AG08396 (cell line): ENCODE results near the gene ACACA.
"Not testable (repeated sequence)": the region's sequence is repeated elsewhere in the genome, so short reads cannot be mapped to it uniquely, and the experiment has no call there.

Source experiments
- DNase-seq: peaks from one replicate; pipeline ENCODE4 v3.0.0; 2012; ENCODE audit warnings: low spot score, mixed read lengths

ACACA gene

GRCh38 chr17:37406635-37407461 is at the start of gene ACACA, which contains the start of gene TADA2A:
TSS of gene ACACA (minus strand) at chr17:37406836. CDS start at chr17:37406299, 537 bp downstream.
TSS of gene TADA2A (plus strand) at chr17:37406886. CDS start at chr17:37411366, 4,480 bp downstream.
- DNase-seq = peak; percentile 97

GRCh38 chr17:37450112-37450511 is 43.5 kb upstream of the ACACA start:
- no peak for DNase-seq

DNA sequence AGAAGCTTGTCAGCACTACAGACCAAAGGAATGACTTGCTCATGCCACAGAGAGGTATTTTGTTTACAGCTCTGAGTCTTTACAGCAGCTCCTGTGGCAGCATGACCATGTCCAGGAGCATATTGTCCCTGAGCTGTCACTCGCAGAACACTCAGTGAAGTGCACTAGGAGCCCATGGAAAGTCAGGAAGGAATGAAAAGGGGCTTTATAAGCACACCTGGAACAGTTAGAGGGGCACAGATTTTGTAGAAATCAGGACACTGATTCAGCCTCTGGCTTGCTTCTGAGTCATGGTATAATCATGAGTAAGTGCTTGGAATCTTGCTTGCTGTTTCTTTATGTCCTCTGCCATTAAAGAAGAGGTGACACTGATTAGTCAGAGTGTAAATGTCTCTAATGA is 41.0 kb upstream of the ACACA start:
- DNase-seq = peak; percentile 31

- DNase-seq = no peak
Observed at GRCh38 chr17:37446027-37446426, 39.4 kb upstream of the ACACA start.

- peak; percentile 17 for DNase-seq
Observed at GRCh38 chr17:37441369-37442014, 34.9 kb upstream of the ACACA start.

- no peak for DNase-seq
Observed at GRCh38 chr17:37440424-37440823, 33.8 kb upstream of the ACACA start.

GRCh38 chr17:37438141-37438540 is 31.5 kb upstream of the ACACA start:
- DNase-seq = no peak

DNA sequence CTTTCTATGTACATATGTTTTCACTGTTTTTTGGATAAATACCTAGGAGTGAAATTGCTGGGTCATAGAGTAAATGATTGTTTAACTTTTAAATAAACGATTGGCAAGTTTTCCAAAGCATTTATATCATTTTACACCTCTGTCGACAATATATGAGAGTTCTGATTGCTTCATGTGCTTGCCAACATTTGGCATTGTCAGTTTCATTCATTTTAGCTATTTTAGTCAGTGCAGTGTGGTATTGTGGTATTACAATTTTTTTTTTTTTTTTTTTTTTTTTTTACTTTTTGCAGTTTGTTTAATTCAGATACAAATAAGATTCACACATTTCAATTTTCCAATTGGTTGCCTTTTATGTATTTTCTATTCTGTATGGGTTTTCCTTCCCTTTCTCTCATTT is 26.0 kb upstream of the ACACA start:
- DNase-seq = no peak

DNA sequence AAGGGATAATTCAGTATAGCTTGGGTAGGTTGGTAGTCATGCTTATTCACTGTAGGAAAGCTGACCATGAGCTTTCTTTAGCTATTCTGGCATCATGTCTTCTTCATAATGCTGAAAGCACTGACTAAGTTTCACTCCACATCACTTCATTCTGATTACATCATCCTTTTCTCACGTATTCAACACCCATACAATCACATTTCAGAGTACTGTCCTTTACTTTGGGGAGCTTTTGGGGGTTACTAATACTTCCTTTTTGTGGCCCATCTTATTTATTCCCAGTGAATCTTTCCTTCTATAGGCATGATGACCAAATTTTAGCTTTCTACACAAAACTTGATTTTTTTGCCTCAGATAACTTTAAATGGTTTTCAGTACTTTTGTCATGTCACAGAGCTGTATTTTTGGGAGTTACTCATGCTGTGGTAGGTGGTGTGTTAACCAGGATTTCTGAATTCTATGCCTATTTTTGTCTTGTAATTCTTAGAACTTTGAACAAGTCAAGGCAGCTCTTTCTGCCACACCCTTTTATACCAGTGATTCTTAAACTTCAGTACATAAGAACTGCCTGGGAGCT is 23.5 kb upstream of the ACACA start:
- no peak for DNase-seq

DNA sequence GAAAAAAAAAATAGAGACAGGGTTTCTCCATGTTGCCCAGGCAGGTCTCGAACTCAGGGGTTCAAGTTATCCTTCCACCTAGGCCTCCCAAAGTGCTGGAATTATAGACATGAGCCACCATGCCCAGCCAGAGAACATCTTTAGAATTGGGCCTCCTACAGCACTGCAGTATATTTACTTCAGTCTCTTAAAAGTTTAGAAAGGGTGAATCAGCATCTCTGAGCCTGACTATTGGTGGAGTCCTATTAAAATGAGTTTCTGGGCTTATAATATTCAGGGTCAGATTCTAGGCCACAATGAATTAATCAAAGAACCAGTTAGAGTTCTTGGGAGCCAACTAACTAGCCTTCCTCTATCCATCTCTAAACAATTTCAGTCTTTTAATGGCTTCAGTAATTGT is 22.8 kb upstream of the ACACA start:
- no peak for DNase-seq

- DNase-seq = no peak
Observed at GRCh38 chr17:37429039-37429438, 22.4 kb upstream of the ACACA start.

GRCh38 chr17:37425268-37425667 is 18.6 kb upstream of the ACACA start:
- no peak for DNase-seq

- DNase-seq = no peak
Observed at GRCh38 chr17:37422971-37423625, 16.5 kb upstream of the ACACA start.

DNA sequence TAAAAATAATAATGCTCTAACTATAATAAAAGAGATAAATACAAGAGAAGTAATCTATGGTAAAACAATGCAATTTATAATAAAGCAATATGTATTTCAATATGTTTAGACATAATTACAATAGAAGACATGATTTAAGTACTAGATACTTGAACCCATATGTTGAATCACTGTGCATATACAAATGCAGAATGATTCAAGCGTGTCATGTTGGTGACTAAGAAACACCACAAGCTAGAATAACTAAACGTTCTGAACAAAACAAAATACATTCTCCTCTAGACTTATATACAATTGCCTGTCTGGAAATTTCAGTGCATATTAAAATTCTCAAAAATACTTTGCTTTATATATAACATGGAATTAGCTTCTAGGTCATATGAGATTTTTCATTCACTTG is 11.2 kb upstream of the ACACA start:
- no peak for DNase-seq

- no peak for DNase-seq
Observed at GRCh38 chr17:37413875-37414519, 7.4 kb upstream of the ACACA start.

DNA sequence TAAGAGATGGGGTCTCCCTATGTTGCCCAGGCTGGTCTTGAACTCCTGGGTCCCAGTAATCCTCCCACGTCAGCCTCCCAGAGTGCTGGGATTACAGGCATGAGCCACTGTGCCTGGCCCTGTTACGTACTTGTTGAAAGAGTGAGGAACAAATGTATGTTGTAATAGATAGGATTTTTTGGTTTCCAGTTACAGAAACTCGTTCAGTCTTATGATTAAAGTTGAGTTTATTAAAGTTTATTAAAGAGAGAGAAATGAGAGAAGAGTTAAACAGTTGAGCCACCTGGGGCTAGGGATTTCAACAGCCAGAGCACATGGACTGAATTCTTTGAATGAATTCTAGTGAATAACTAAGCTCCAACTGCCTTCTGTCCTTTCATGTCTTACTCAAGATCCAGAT is 3.7 kb upstream of the ACACA start:
- DNase-seq = no peak

DNA sequence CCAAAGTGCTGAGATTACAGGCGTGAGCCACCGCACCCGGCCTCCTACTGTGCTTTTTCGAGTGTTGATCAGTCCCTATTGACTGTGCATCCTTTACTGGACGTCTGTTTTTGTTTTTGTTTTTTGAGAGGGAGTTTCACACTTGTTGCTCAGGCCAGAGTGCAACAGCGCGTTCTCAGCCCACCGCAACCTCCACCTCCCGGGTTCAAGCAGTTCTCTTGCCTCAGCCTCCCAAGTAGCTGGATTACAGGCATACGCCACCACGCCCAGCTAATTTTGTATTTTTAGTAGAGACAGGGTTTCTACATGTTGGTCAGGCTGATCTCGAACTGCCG is 1.5 kb upstream of the ACACA start:
- not testable (repeated sequence) for DNase-seq

- DNase-seq = peak; percentile 9
Observed at GRCh38 chr17:37405955-37406634, 541 bp downstream of the ACACA start.

DNA sequence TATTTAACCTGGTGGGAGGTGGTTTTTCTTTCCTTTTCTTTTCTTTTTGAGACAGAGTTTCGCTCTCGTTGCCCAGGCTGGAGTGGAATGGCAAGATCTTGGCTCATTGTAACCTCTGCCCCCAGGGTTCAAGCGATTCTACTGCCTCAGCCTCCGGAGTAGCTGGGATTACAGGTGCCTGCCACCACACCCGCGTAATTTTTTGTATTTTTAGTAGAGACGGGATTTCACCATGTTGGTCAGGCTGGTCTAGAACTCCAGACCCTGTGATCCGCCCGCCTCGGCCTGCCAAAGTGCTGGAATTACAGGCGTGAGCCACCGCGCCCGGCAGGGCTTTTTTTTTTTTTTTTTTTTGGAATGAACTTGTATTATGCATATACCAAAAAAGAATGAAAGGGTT is 1.1 kb downstream of the ACACA start:
- DNase-seq = not testable (repeated sequence)

DNA sequence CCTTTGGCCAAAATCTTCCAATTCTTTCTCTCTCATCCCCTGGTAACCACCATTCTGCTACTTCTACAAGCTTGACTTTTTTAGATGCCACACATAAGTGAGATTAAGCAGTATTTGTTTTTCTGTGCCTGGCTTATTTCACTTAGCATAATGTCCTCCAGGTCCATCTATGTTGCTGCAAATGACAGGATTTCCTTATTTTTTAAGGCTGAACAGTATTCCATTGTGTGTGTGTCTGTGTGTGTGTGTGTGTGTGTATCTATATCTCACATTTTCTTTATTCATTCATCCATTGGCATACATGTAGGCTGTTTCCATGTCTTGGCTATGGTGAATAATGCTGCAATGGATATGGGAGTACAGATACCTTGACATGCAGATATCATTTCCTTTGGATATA is 6.1 kb downstream of the ACACA start:
- no peak for DNase-seq

GRCh38 chr17:37399265-37399803 is 7.3 kb downstream of the ACACA start:
- no peak for DNase-seq
